Muscle of leg (tissue), 11 donors: ENCODE results near the gene OR10X1. TPM values are rescaled to one million over a fixed set of nuclear protein-coding genes. Genes with fewer than 3 reads are reported as not detected.

ENCODE experiments used
- DNase-seq: peaks from one replicate; pipeline ENCODE4 v3.0.0; 2013
- H3K27ac ChIP-seq: one replicate; pipeline ENCODE4 v1.5.1; 2013; ENCODE audit warnings: mild to moderate bottlenecking, low read length, control low read depth
- H3K27me3 ChIP-seq: one replicate; pipeline ENCODE4 v1.6.1; 2013; ENCODE audit warnings: low read length; ENCODE audit not compliant: control insufficient read depth, insufficient read depth
- H3K36me3 ChIP-seq: one replicate; pipeline ENCODE4 v1.6.1; 2013; ENCODE audit warnings: low read length; ENCODE audit not compliant: control insufficient read depth, insufficient read depth
- H3K4me1 ChIP-seq: one replicate; pipeline ENCODE4 v1.6.1; 2013; ENCODE audit warnings: low read length; ENCODE audit not compliant: control insufficient read depth, insufficient read depth
- H3K4me3 ChIP-seq: one replicate; pipeline ENCODE4 v1.5.1; 2013; ENCODE audit warnings: low read length, control low read depth
- H3K9me3 ChIP-seq: replicated peaks from 2 replicates; pipeline ENCODE4 v1.6.1; 2013; ENCODE audit warnings: low read depth, low read length; ENCODE audit not compliant: control insufficient read depth
- WGBS: methylation state at CpG from one replicate; pipeline ENCODE4 v1.1.5; 2013; ENCODE audit warnings: missing lambda C conversion rate; ENCODE audit not compliant: insufficient coverage; 5-methylcytosine and 5-hydroxymethylcytosine counted together
- polyA plus RNA-seq, 8 donors: library from polyadenylated mRNA; unstranded; fragments of 120-200 nt; gene quantifications; one replicate each; pipeline versions ENCODE4 v1.2.1 to v1.2.3, GENCODE V29; 2013; ENCODE audit warnings: inconsistent platforms in 1 of 8, low replicate concordance in 1 of 8; ENCODE audit not compliant: insufficient read length in 8 of 8, insufficient read depth in 1 of 8
- total RNA-seq: library from RNA; stranded (reverse); fragments of 120-200 nt; gene quantifications from one replicate; pipeline ENCODE4 v1.2.4, GENCODE V29; 2013

Gene OR10X1
- total and polyA plus RNA-seq, 9 donors, result not detected

GRCh38 chr1:158570480-158570879 is 9.2 kb downstream of the OR10X1 start, which contains the start of gene OR6P1:
Gene OR6P1, minus strand, starts transcription at chr1:158570580. Its CDS starts 6,976 bp downstream, at chr1:158563604.
- DNase-seq, result no peak
- Histone ChIP-seq H3K4me1 (no peaks in the 10 kb centered on the region), H3K36me3 (no peaks in the 10 kb centered on the region), H3K27me3 (no peaks in the 10 kb centered on the region), H3K4me3 (no peak within 1 kb of the TSS), H3K27ac (no peak within 1 kb of the TSS), H3K9me3 (no peaks in the 10 kb centered on the region)
- WGBS, result 83% methylated on average over 1 of the region's 3 CpGs

- Histone ChIP-seq H3K4me1 (no peaks in the 10 kb centered on the region), H3K4me3 (no peak overlapping the region), H3K27ac (no peak overlapping the region), H3K36me3 (no peaks in the 10 kb centered on the region), H3K9me3 (peaks cover 4% of the 10 kb centered on the region), H3K27me3 (no peaks in the 10 kb centered on the region)
- no CpG with 5 or more reads among the region's 2 CpGs for WGBS
- DNase-seq, result peak; percentile 19
These were observed 15.1 kb downstream of the OR10X1 start for GRCh38 chr1:158564608-158565007.

GRCh38 chr1:158563853-158564252 is 15.8 kb downstream of the OR10X1 start:
- no peaks in the 10 kb centered on the region for H3K27me3 ChIP-seq
- no CpG with 5 or more reads among the region's 2 CpGs for WGBS
- peaks cover 4% of the 10 kb centered on the region for H3K9me3 ChIP-seq
- no peaks in the 10 kb centered on the region for H3K36me3 ChIP-seq
- no peak overlapping the region for H3K27ac ChIP-seq
- DNase-seq, result no peak
- no peak overlapping the region for H3K4me3 ChIP-seq
- H3K4me1 ChIP-seq, result no peaks in the 10 kb centered on the region

GRCh38 chr1:158559696-158560095 is 20.0 kb downstream of the OR10X1 start:
- DNase-seq, result peak; percentile 16
- no CpG with 5 or more reads among the region's 1 CpG for WGBS
- peaks cover 4% of the 10 kb centered on the region for H3K9me3 ChIP-seq
- no peak overlapping the region for H3K27ac ChIP-seq
- no peaks in the 10 kb centered on the region for H3K36me3 ChIP-seq
- H3K4me1 ChIP-seq, result no peaks in the 10 kb centered on the region
- no peaks in the 10 kb centered on the region for H3K27me3 ChIP-seq
- no peak overlapping the region for H3K4me3 ChIP-seq

GRCh38 chr1:158554352-158554751 is 25.3 kb downstream of the OR10X1 start, which contains the start of gene OR6Y1:
Gene OR6Y1, minus strand, starts transcription at chr1:158554405. Its CDS starts 6,300 bp downstream, at chr1:158548105.
- no peak within 1 kb of the TSS for H3K4me3 ChIP-seq
- peak; percentile 20 for DNase-seq
- H3K9me3 ChIP-seq, result no peaks in the 10 kb centered on the region
- no peaks in the 10 kb centered on the region for H3K4me1 ChIP-seq
- no peaks in the 10 kb centered on the region for H3K36me3 ChIP-seq
- H3K27ac ChIP-seq, result no peak within 1 kb of the TSS
- WGBS, result 50% methylated on average over 2 of the region's 3 CpGs
- no peaks in the 10 kb centered on the region for H3K27me3 ChIP-seq

- Histone ChIP-seq H3K27me3 (no peaks in the 10 kb centered on the region), H3K27ac (no peak overlapping the region), H3K4me1 (no peaks in the 10 kb centered on the region), H3K36me3 (no peaks in the 10 kb centered on the region), H3K4me3 (no peak overlapping the region), H3K9me3 (no peaks in the 10 kb centered on the region)
- 22% methylated on average over 1 of the region's 1 CpG for WGBS
- DNase-seq, result peak; percentile 31
These were observed 27.4 kb downstream of the OR10X1 start for GRCh38 chr1:158552296-158552695.

GRCh38 chr1:158547533-158547932 is 32.2 kb downstream of the OR10X1 start:
- H3K4me3 ChIP-seq, result no peak overlapping the region
- no peak for DNase-seq
- 93% methylated on average over 2 of the region's 2 CpGs for WGBS
- no peaks in the 10 kb centered on the region for H3K27me3 ChIP-seq
- H3K36me3 ChIP-seq, result no peaks in the 10 kb centered on the region
- no peaks in the 10 kb centered on the region for H3K4me1 ChIP-seq
- H3K9me3 ChIP-seq, result no peaks in the 10 kb centered on the region
- H3K27ac ChIP-seq, result no peak overlapping the region

GRCh38 chr1:158537609-158538008 is 42.1 kb downstream of the OR10X1 start:
- H3K9me3 ChIP-seq, result no peaks in the 10 kb centered on the region
- no peak for DNase-seq
- no CpG with 5 or more reads among the region's 2 CpGs for WGBS
- H3K4me3 ChIP-seq, result no peak overlapping the region
- H3K27ac ChIP-seq, result no peak overlapping the region
- H3K36me3 ChIP-seq, result no peaks in the 10 kb centered on the region
- no peaks in the 10 kb centered on the region for H3K27me3 ChIP-seq
- no peaks in the 10 kb centered on the region for H3K4me1 ChIP-seq

GRCh38 chr1:158534496-158534895 is 45.2 kb downstream of the OR10X1 start:
- Histone ChIP-seq H3K4me1 (no peaks in the 10 kb centered on the region), H3K4me3 (no peak overlapping the region), H3K27me3 (no peaks in the 10 kb centered on the region), H3K36me3 (no peaks in the 10 kb centered on the region), H3K27ac (no peak overlapping the region), H3K9me3 (no peaks in the 10 kb centered on the region)
- WGBS, result no CpG with 5 or more reads among the region's 5 CpGs
- DNase-seq, result no peak
